Measurements from ENCODE around the gene KIF20B. TPM values are rescaled to one million over a fixed set of nuclear protein-coding genes. Genes with fewer than 3 reads are reported as not detected.
"Not testable (repeated sequence)": the region's sequence is repeated elsewhere in the genome, so short reads cannot be mapped to it uniquely, and the experiment has no call there.

Gene KIF20B
- total RNA-seq, 1 experiment from 2014 or later, result 34.5 TPM

- no peaks in the 10 kb centered on the region for H3K79me2 ChIP-seq (ENCODE audit: low read depth)
Measured at GRCh38 chr10:89813546-89813945, 112.2 kb downstream of the KIF20B start.

GRCh38 chr10:89814278-89814677 is 112.9 kb downstream of the KIF20B start:
- no peaks in the 10 kb centered on the region for H3F3A ChIP-seq (ENCODE audit: insufficient read depth, low read depth)
- no peaks in the 10 kb centered on the region for H4K20me1 ChIP-seq (ENCODE audit: insufficient read depth)
- no peak overlapping the region for H3K4me3 ChIP-seq
- H3K4me2 ChIP-seq, result no peak overlapping the region
- no peaks in the 10 kb centered on the region for H3K36me3 ChIP-seq (ENCODE audit: low read depth)
- CTCF ChIA-PET, result no interaction called here
- no peak overlapping the region for H3K27ac ChIP-seq
- POLR2A ChIA-PET (ENCODE audit: unreplicated experiment), result interaction anchor here (0.6 kb wide), 1 partner anchor 142 kb away, joined by 4 read pairs; no protein-coding TSS in a partner anchor
- H3K9me3 ChIP-seq (ENCODE audit: insufficient read depth, low read depth), result no peaks in the 10 kb centered on the region
- TF ChIP-seq EZH2 (IDR thresholded peaks at IDR 0.05; ENCODE audit: low read depth) (no peak), CTCF (conservative IDR thresholded peaks at IDR 0.05) (no peak)
- DNase-seq, result no peak
- H3K27me3 ChIP-seq (ENCODE audit: insufficient read depth, low read depth), result no peaks in the 10 kb centered on the region
- H3K9me2 ChIP-seq (ENCODE audit: insufficient read depth), result no peaks in the 10 kb centered on the region
- no peaks in the 10 kb centered on the region for H3K4me1 ChIP-seq (replicated peaks; ENCODE audit: insufficient read depth)
- intact Hi-C loops (cut with micrococcal nuclease; ENCODE audit: unreplicated experiment), result no loop called here
- H2AFZ ChIP-seq, result no peak overlapping the region
- no TSS peak for BruUV-seq (replicated peaks)
- H3K79me2 ChIP-seq (ENCODE audit: low read depth), result no peaks in the 10 kb centered on the region

More at GRCh38 chr10:89813546-89813945, 112.2 kb downstream of the KIF20B start:
- Histone ChIP-seq H3K27ac (no peak overlapping the region), H2AFZ (no peak overlapping the region), H3K27me3 (ENCODE audit: insufficient read depth, low read depth) (no peaks in the 10 kb centered on the region), H3F3A (ENCODE audit: insufficient read depth, low read depth) (no peaks in the 10 kb centered on the region), H3K9me2 (ENCODE audit: insufficient read depth) (no peaks in the 10 kb centered on the region), H4K20me1 (ENCODE audit: insufficient read depth) (no peaks in the 10 kb centered on the region), H3K4me3 (no peak overlapping the region), H3K4me2 (no peak overlapping the region), H3K9me3 (ENCODE audit: insufficient read depth, low read depth) (no peaks in the 10 kb centered on the region), H3K36me3 (ENCODE audit: low read depth) (no peaks in the 10 kb centered on the region), H3K4me1 (replicated peaks; ENCODE audit: insufficient read depth) (no peaks in the 10 kb centered on the region)
- TF ChIP-seq CTCF (conservative IDR thresholded peaks at IDR 0.05) (no peak), EZH2 (IDR thresholded peaks at IDR 0.05; ENCODE audit: low read depth) (no peak)
- no TSS peak for BruUV-seq (replicated peaks)
- ChIA-PET CTCF (no interaction called here), POLR2A (ENCODE audit: unreplicated experiment) (interaction anchor here (0.6 kb wide), 1 partner anchor 143 kb away, joined by 4 read pairs; no protein-coding TSS in a partner anchor)
- no peak for DNase-seq
- intact Hi-C loops (cut with micrococcal nuclease; ENCODE audit: unreplicated experiment), result no loop called here

- intact Hi-C loops (cut with micrococcal nuclease; ENCODE audit: unreplicated experiment), result no loop called here
- Histone ChIP-seq H3K27me3 (ENCODE audit: insufficient read depth, low read depth) (no peaks in the 10 kb centered on the region), H3K4me3 (no peak overlapping the region), H3F3A (ENCODE audit: insufficient read depth, low read depth) (no peaks in the 10 kb centered on the region), H2AFZ (no peak overlapping the region), H3K27ac (no peak overlapping the region), H4K20me1 (ENCODE audit: insufficient read depth) (no peaks in the 10 kb centered on the region), H3K9me2 (ENCODE audit: insufficient read depth) (no peaks in the 10 kb centered on the region), H3K36me3 (ENCODE audit: low read depth) (no peaks in the 10 kb centered on the region), H3K4me1 (replicated peaks; ENCODE audit: insufficient read depth) (no peaks in the 10 kb centered on the region), H3K9me3 (ENCODE audit: insufficient read depth, low read depth) (no peaks in the 10 kb centered on the region), H3K79me2 (ENCODE audit: low read depth) (no peaks in the 10 kb centered on the region), H3K4me2 (no peak overlapping the region)
- no peak for TF ChIP-seq EZH2 (IDR thresholded peaks at IDR 0.05; ENCODE audit: low read depth)
- no peak for TF ChIP-seq CTCF (conservative IDR thresholded peaks at IDR 0.05)
- CTCF ChIA-PET, result no interaction called here
- POLR2A ChIA-PET (ENCODE audit: unreplicated experiment), result no interaction called here
- DNase-seq, result no peak
- BruUV-seq (replicated peaks), result no TSS peak
Measured at GRCh38 chr10:89815049-89815853, 113.9 kb downstream of the KIF20B start.

GRCh38 chr10:89819008-89819407 is 117.6 kb downstream of the KIF20B start:
- H3K27me3 ChIP-seq (ENCODE audit: insufficient read depth, low read depth); H3K4me1 ChIP-seq (replicated peaks; ENCODE audit: insufficient read depth); BruUV-seq (replicated peaks); intact Hi-C loops (cut with micrococcal nuclease; ENCODE audit: unreplicated experiment); H3K27ac ChIP-seq; H3K4me3 ChIP-seq; DNase-seq; H2AFZ ChIP-seq; H3K4me2 ChIP-seq; H3F3A ChIP-seq (ENCODE audit: insufficient read depth, low read depth); H3K9me3 ChIP-seq (ENCODE audit: insufficient read depth, low read depth); CTCF ChIA-PET; H3K9me2 ChIP-seq (ENCODE audit: insufficient read depth); H3K36me3 ChIP-seq (ENCODE audit: low read depth); H4K20me1 ChIP-seq (ENCODE audit: insufficient read depth); H3K79me2 ChIP-seq (ENCODE audit: low read depth): not testable (repeated sequence)
- POLR2A ChIA-PET (ENCODE audit: unreplicated experiment), result interaction anchor here (0.6 kb wide), 1 partner anchor 1017 kb away, joined by 3 read pairs; no protein-coding TSS in a partner anchor
